Endothelial cell of umbilical vein (primary cell): ENCODE results near the gene HS3ST1. TPM values are rescaled to one million over a fixed set of nuclear protein-coding genes. Genes with fewer than 3 reads are reported as not detected.

Experiments used
- BruUV-seq: library from RNA; stranded (reverse); fragments of 400-500 nt; replicated peaks from 2 replicates; lab custom pipeline; 2021; lab: Mats Ljungman, UMichigan
- CTCF ChIA-PET: fragments of 300-600, 350-600 bp; sonication (Branson Sonifier 250); formaldehyde crosslinking; loops from one replicate; lab custom pipeline; 2021; ENCODE audit warnings: antibody characterized with exemption, inconsistent platforms; lab: Charles Lee
- POLR2A ChIA-PET: fragments of 300-600, 350-600 bp; sonication (Branson Sonifier 250); formaldehyde crosslinking; loops from one replicate; lab custom pipeline; 2021; ENCODE audit warnings: antibody characterized with exemption, inconsistent platforms; lab: Charles Lee
- DNase-seq: peaks from one replicate; pipeline ENCODE4 v3.0.0-alpha.2; 2011; ENCODE audit warnings: low read depth, low spot score
- FAIRE-seq: peaks from 2 replicates; lab custom pipeline; 2011; peaks lifted over from hg19 to GRCh38; lab: Jason Lieb, UNC
- H2AFZ ChIP-seq: 2 replicates; pipeline ENCODE4 v1.6.0; 2012; ENCODE audit warnings: low read depth, low read length, control low read depth, inconsistent platforms
- H3K27ac ChIP-seq: 2 replicates; pipeline ENCODE4 v1.5.1; 2011; ENCODE audit warnings: low read depth, mild to moderate bottlenecking, control low read depth, low read length, moderate library complexity; ENCODE audit not compliant: insufficient read depth
- H3K27me3 ChIP-seq, 2 experiments: 2 replicates each; pipeline versions ENCODE4 v1.6.0 to v1.6.1; 2011; ENCODE audit warnings: low read length in 2 of 2, mixed read lengths in 1 of 2; ENCODE audit not compliant: control insufficient read depth in 2 of 2, insufficient read depth in 2 of 2
- H3K36me3 ChIP-seq, 2 experiments: 2 replicates in 1 of 2; 3 replicates in 1 of 2; pipeline ENCODE4 v1.5.1; 2011; ENCODE audit warnings: low read length in 2 of 2, mild to moderate bottlenecking in 1 of 2, moderate library complexity in 1 of 2; ENCODE audit not compliant: control insufficient read depth in 2 of 2, insufficient read depth in 2 of 2; ENCODE audit errors: extremely low read depth in 1 of 2
- H3K4me1 ChIP-seq: 3 replicates; pipeline ENCODE4 v1.5.1; 2011; ENCODE audit warnings: mild to moderate bottlenecking, low read length; ENCODE audit not compliant: control insufficient read depth, insufficient read depth; ENCODE audit errors: extremely low read depth
- H3K4me2 ChIP-seq: 2 replicates; pipeline ENCODE4 v1.6.1; 2011; ENCODE audit warnings: low read length, control low read depth, mixed read lengths; ENCODE audit not compliant: insufficient read depth
- H3K4me3 ChIP-seq, 3 experiments: fragments of 200-600 bp in 1 of 3; sonication (generic), shearing (Covaris generic) in 1 of 3; replicated peaks in 1 of 3; 2 replicates each; pipeline ENCODE4 v1.5.1; 2011 to 2016; ENCODE audit warnings: control low read depth in 3 of 3, low read length in 3 of 3, mild to moderate bottlenecking in 2 of 3, inconsistent platforms in 1 of 3, low read depth in 1 of 3, moderate library complexity in 1 of 3; ENCODE audit not compliant: insufficient read depth in 1 of 3
- H3K79me2 ChIP-seq: 2 replicates; pipeline ENCODE4 v1.6.0; 2012; ENCODE audit warnings: low read length, inconsistent platforms; ENCODE audit not compliant: control insufficient read depth, insufficient read depth
- H3K9ac ChIP-seq: replicated peaks from 2 replicates; pipeline ENCODE3; 2011; ENCODE audit warnings: low read length, control low read depth; ENCODE audit not compliant: insufficient read depth; ENCODE audit errors: extremely low read depth
- H3K9me1 ChIP-seq: replicated peaks from 3 replicates; pipeline ENCODE4 v1.6.0; 2011; ENCODE audit warnings: mild to moderate bottlenecking, low read length; ENCODE audit not compliant: control insufficient read depth, insufficient read depth; ENCODE audit errors: extremely low read depth
- H3K9me3 ChIP-seq: replicated peaks from 2 replicates; pipeline ENCODE4 v1.5.1; 2012; ENCODE audit warnings: low read length, inconsistent platforms; ENCODE audit not compliant: control insufficient read depth, insufficient read depth
- H4K20me1 ChIP-seq: replicated peaks from 2 replicates; pipeline ENCODE3; 2011; ENCODE audit warnings: mild to moderate bottlenecking, low read length; ENCODE audit not compliant: control insufficient read depth, insufficient read depth; ENCODE audit errors: extremely low read depth
- EZH2 ChIP-seq: IDR thresholded peaks from 2 replicates; pipeline ENCODE4 v1.6.1; 2012; ENCODE audit warnings: borderline replicate concordance, low read depth, mild to moderate bottlenecking, moderate library complexity, low read length, inconsistent platforms; ENCODE audit not compliant: severe bottlenecking
- FOS ChIP-seq: IDR thresholded peaks from 2 replicates; pipeline ENCODE4 v1.6.1; 2011; ENCODE audit warnings: mild to moderate bottlenecking, low read length, moderate library complexity, borderline replicate concordance; ENCODE audit not compliant: insufficient read depth
- GATA2 ChIP-seq: IDR thresholded peaks from 2 replicates; pipeline ENCODE4 v1.7.0; 2011; ENCODE audit warnings: low read depth, mild to moderate bottlenecking, moderate library complexity, mixed read lengths, low read length; ENCODE audit not compliant: insufficient read length, insufficient read depth
- JUN ChIP-seq: IDR thresholded peaks from 2 replicates; pipeline ENCODE4 v1.6.1; 2011; ENCODE audit warnings: borderline replicate concordance, low read depth; ENCODE audit not compliant: insufficient read length, insufficient read depth
- MYC ChIP-seq: IDR thresholded peaks from one replicate; pipeline ENCODE4 v1.6.1; 2011; ENCODE audit warnings: mild to moderate bottlenecking, low read depth, low read length
- POLR2A ChIP-seq: IDR thresholded peaks from 2 replicates; pipeline ENCODE4 v1.6.1; 2012; ENCODE audit warnings: low read depth, mild to moderate bottlenecking, control low read depth, low read length
- POLR2AphosphoS5 ChIP-seq: IDR thresholded peaks from 2 replicates; pipeline ENCODE4 v1.6.1; 2012; ENCODE audit warnings: low read depth, mild to moderate bottlenecking, control low read depth, low read length, moderate library complexity; ENCODE audit not compliant: insufficient read depth
- dilution Hi-C: fragments of 300-500 bp; cut with MboI; formaldehyde crosslinking; loops from one replicate; pipeline ENCODE4 v1.15.0; 2019; ENCODE audit warnings: low sequenced_read_pairs; ENCODE audit not compliant: extremely low pct_ligation_motif_present
- intact Hi-C: fragments of 100-400 bp; cut with micrococcal nuclease; formaldehyde crosslinking; loops from one replicate; pipeline ENCODE4 v1.10.0; 2022
- polyA plus RNA-seq, 4 experiments: library from polyadenylated mRNA; depleted of rRNA in 3 of 4; stranded (reverse) in 3 of 4; unstranded in 1 of 4; fragments of >200 nt; gene quantifications; 2 replicates each; pipeline versions ENCODE4 v1.2.1 to v1.2.3, GENCODE V29; 2011 to 2012; ENCODE audit warnings: missing spikeins in 1 of 4
- total RNA-seq: library from RNA; stranded (reverse); gene quantifications from 2 replicates; pipeline ENCODE4 v1.2.3, GENCODE V29; 2021
- TF ChIP-seq, protein P1 (sequence below), 2 donors: IDR thresholded peaks; 1 replicate in 1 of 2; 2 replicates in 1 of 2; pipeline ENCODE4 v1.5.1; 2011; ENCODE audit warnings: low read length in 2 of 2, mild to moderate bottlenecking in 2 of 2, moderate library complexity in 2 of 2, control low read depth in 1 of 2, inconsistent platforms in 1 of 2, low read depth in 1 of 2; ENCODE audit not compliant: insufficient read depth in 1 of 2; ENCODE audit errors: extremely low read depth in 1 of 2
- TF ChIP-seq, protein P2 (sequence below): IDR thresholded peaks from 2 replicates; pipeline ENCODE4 v1.6.1; 2011; ENCODE audit not compliant: insufficient read depth, insufficient read length

Gene HS3ST1
- total and polyA plus RNA-seq, 2 donors (not counting 3 experiments of a cell fraction or from before 2014, with no cell fraction given): 0.14 to 1.3 TPM

DNA sequence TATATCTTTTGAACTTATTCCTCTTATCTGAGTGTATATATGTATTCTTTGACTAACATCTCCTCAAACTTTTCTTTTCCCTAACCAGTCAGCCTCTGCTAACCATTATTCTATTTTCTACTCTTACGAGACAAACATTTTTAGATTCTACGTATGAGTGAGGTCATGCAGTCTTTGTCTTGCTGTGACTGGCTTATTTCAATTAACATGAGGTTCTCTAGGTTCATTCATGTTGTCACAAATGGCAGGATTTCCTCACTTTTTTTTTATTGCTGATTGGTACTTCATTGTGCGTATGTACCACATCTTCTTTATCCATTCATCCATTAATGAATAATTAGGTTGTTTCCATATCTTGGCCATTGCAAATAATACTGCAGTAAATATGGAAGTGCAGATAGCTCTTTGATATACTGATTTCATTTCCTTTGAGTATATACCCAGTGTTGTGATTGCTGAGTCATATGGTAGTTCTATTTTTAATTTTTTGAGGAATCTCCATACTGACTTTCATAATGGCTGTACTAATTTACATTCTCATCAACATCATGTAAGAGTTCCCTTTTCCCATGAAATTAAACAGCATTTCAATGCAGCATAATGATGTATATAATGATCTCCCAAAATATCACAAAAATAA lies 80.1 kb downstream of the HS3ST1 start:
- dilution Hi-C loops (no loop called here), intact Hi-C loops (no loop called here)
- no peak for DNase-seq
- Histone ChIP-seq H3K4me2 (no peak overlapping the region), H3K27ac (no peak overlapping the region), H3K36me3 (no peaks in the 10 kb centered on the region), H3K9ac (no peak overlapping the region), H2AFZ (no peak overlapping the region), H3K27me3 (no peaks in the 10 kb centered on the region), H3K79me2 (no peaks in the 10 kb centered on the region), H3K9me3 (no peaks in the 10 kb centered on the region), H3K4me3 (no peak overlapping the region), H3K9me1 (no peaks in the 10 kb centered on the region), H3K4me1 (no peaks in the 10 kb centered on the region), H4K20me1 (no peaks in the 10 kb centered on the region)
- POLR2A ChIA-PET: no interaction called here
- TF ChIP-seq MYC (no peak), POLR2AphosphoS5 (no peak), POLR2A (no peak), EZH2 (no peak), JUN (no peak)
- CTCF ChIA-PET: no interaction called here
- no TSS peak for BruUV-seq
- no peak for FAIRE-seq

DNA sequence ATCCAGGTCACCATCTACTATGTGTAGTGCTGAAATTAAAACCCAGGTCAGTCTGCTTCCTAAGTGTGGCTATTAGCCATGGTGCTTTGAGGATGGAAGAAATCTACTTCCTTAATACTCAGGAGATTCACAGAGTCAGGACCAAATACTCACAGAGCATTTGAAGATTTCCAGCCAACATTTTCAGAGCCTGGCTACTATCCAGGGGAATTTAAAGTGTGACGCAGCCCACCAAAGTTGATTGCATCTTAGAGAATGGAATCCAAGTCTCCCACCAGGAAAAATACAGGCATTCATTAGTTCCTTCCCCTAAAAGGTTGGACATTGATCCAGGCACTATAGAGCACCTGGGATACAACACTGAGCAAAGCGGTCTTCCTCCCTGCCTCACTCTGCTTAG lies 83.8 kb downstream of the HS3ST1 start:
- H4K20me1 ChIP-seq: no peaks in the 10 kb centered on the region
- H3K9me3 ChIP-seq: no peaks in the 10 kb centered on the region
- DNase-seq: no peak
- H2AFZ ChIP-seq: no peak overlapping the region
- dilution Hi-C loops: no loop called here
- BruUV-seq: no TSS peak
- no peaks in the 10 kb centered on the region for H3K79me2 ChIP-seq
- CTCF ChIA-PET: no interaction called here
- H3K4me2 ChIP-seq: no peak overlapping the region
- no peak overlapping the region for H3K27ac ChIP-seq
- H3K9me1 ChIP-seq: no peaks in the 10 kb centered on the region
- H3K9ac ChIP-seq: no peak overlapping the region
- H3K4me3 ChIP-seq: no peak overlapping the region
- TF ChIP-seq, protein P1, sequence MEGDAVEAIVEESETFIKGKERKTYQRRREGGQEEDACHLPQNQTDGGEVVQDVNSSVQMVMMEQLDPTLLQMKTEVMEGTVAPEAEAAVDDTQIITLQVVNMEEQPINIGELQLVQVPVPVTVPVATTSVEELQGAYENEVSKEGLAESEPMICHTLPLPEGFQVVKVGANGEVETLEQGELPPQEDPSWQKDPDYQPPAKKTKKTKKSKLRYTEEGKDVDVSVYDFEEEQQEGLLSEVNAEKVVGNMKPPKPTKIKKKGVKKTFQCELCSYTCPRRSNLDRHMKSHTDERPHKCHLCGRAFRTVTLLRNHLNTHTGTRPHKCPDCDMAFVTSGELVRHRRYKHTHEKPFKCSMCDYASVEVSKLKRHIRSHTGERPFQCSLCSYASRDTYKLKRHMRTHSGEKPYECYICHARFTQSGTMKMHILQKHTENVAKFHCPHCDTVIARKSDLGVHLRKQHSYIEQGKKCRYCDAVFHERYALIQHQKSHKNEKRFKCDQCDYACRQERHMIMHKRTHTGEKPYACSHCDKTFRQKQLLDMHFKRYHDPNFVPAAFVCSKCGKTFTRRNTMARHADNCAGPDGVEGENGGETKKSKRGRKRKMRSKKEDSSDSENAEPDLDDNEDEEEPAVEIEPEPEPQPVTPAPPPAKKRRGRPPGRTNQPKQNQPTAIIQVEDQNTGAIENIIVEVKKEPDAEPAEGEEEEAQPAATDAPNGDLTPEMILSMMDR (IDR thresholded peaks at IDR 0.05; ENCODE audit: extremely low read depth in 1 of 2, insufficient read depth in 1 of 2, low read depth in 1 of 2, low read length in 2 of 2): no peak
- TF ChIP-seq, protein P2, sequence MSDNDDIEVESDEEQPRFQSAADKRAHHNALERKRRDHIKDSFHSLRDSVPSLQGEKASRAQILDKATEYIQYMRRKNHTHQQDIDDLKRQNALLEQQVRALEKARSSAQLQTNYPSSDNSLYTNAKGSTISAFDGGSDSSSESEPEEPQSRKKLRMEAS: no peak
- TF ChIP-seq MYC (no peak), POLR2AphosphoS5 (no peak), FOS (no peak), GATA2 (no peak), JUN (no peak), POLR2A (no peak), EZH2 (no peak)
- H3K4me1 ChIP-seq: no peaks in the 10 kb centered on the region
- H3K36me3 ChIP-seq: no peaks in the 10 kb centered on the region
- H3K27me3 ChIP-seq: no peaks in the 10 kb centered on the region
- intact Hi-C loops: no loop called here
- FAIRE-seq: no peak
- POLR2A ChIA-PET: no interaction called here
